SU-DHL-6 (cell line): ENCODE measurements around the gene MAP4K5.

ENCODE experiments used
- CTCF ChIP-seq: fragments of 200-600 bp; sonication (generic); IDR thresholded peaks from one replicate; pipeline ENCODE4 v1.5.1; 2017; ENCODE audit warnings: antibody characterized with exemption, mild to moderate bottlenecking, low read length, moderate library complexity; ENCODE audit not compliant: insufficient read depth, poor library complexity, severe bottlenecking
- EZH2phosphoT487 ChIP-seq: fragments of 200-600 bp; sonication (generic), shearing (Covaris generic); conservative IDR thresholded peaks from 2 replicates; pipeline ENCODE4 v1.6.1; 2018; ENCODE audit warnings: mild to moderate bottlenecking, antibody characterized with exemption, low read length, moderate library complexity, mixed read lengths

DNA sequence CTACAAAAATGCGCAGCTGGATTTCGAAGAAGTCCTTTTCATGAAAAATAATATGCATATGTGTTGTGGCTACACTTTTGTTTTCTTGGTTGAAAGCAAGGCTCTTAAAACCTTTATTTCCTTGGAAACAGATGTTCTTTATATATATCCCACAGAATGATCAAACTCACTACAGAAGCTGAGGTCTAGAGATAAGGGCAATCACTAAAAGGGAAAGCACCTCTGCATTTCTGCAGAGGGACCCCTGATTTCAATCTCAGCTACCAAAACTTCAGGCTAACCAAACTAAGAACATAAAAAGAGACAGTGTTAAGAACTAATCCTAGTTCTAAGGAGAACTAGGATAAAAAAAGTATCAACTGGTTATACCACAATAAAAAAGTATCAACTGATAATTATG, 70.3 kb downstream of the MAP4K5 start:
- TF ChIP-seq CTCF (no peak), EZH2phosphoT487 (no peak)
